ENCODE data around the gene FSTL5.

Gene FSTL5

DNA sequence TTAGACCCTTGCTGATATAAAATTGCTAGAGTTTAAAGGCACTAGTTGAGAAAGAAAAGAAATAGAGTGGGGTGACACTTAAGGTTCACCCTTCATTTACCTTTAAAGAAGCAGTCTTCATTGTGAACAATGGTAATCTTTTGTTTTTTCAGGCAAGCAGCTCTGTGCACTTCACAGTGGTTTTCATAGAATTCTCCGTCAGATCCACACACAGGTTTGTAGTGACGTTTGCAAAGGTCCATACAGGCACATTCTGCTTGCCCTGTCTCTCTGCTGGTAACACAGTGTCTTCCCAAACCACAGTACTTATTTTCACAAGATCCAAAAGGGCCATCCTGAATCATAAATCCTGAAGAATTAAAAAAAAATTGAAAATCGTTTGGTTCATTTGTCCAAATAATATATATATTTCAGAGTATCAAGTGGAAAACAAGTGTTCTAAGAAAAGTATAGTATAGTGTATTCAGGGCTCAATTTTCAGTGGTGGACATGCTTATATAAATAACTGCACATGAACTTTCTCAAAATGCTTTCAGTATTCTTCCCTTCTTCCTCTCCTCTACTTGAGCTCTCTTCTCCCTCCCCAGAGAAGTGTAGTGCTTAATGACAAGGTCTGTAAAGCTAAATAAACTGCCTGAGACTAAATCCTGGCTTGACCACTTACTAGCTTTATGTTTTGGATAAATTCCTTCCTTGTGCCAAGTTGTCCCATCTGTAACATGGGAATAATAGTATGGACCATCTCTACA lies 243.3 kb downstream of the FSTL5 start:
- TF ChIP-seq, protein P1, sequence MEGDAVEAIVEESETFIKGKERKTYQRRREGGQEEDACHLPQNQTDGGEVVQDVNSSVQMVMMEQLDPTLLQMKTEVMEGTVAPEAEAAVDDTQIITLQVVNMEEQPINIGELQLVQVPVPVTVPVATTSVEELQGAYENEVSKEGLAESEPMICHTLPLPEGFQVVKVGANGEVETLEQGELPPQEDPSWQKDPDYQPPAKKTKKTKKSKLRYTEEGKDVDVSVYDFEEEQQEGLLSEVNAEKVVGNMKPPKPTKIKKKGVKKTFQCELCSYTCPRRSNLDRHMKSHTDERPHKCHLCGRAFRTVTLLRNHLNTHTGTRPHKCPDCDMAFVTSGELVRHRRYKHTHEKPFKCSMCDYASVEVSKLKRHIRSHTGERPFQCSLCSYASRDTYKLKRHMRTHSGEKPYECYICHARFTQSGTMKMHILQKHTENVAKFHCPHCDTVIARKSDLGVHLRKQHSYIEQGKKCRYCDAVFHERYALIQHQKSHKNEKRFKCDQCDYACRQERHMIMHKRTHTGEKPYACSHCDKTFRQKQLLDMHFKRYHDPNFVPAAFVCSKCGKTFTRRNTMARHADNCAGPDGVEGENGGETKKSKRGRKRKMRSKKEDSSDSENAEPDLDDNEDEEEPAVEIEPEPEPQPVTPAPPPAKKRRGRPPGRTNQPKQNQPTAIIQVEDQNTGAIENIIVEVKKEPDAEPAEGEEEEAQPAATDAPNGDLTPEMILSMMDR (conservative IDR thresholded peaks at IDR 0.05; ENCODE audit: low read depth, low read length) = no peak
- DNase-seq (ENCODE audit: low read depth) = no peak
- H3K4me3 ChIP-seq (ENCODE audit: low read length) = no peak overlapping the region

DNA sequence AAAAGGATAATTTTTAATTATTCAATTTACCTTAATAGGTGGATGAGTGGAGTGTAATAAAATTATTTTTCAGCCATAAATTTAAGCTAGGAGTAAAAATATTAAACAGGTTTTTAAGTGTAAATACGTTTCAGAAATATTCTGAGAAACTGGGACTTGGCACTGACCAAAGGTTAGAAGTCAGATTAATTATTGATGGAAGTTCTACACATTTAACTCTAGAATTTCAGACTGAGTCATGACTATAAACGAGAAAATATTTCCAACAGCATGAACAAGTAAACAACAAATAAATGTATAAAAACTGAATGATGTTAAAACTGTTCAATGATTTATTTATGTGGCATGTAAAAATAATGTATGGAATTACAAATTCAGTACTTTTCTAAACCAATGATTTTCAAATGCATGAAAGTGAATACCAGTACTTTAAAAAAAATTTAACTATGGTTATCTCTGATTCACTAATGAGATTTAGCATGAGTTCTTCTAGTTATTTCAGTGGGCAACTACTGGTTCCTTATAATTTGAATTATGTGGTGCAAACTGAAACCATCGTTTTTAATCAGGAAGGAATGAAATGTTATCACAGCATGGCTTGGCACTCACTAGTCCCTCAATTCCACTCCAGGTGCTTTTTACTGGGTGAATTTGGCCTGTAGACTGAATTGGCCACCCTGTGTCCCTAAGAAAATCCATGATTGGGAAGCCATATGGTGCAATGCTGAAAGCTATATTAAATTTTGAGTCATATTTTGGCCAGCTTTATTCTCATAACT lies 244.2 kb downstream of the FSTL5 start:
- TF ChIP-seq, protein P1 (conservative IDR thresholded peaks at IDR 0.05; ENCODE audit: low read depth, low read length) = no peak
- no peak overlapping the region for H3K4me3 ChIP-seq (ENCODE audit: low read length)
- DNase-seq (ENCODE audit: low read depth) = no peak

DNA sequence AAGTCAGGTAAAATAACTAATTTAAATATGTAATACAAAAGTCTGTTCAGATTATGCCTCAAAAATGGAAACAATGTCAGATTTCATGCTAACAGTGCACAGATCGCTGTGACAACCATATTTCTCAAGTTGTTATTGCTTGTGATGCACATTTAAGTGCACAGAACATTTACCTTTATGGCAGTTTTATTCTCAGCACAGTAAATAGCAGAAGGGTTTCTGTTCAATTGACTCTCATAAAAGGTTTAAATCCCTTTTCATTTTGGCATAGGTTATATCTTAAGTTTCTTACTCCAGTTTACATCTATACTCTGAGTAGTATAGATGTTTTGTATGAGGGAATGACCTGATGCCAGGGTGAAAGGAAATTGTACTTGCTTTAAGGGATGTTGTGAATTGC lies 247.8 kb downstream of the FSTL5 start:
- H3K4me3 ChIP-seq (ENCODE audit: low read length) = no peak overlapping the region
- TF ChIP-seq, protein P1 (conservative IDR thresholded peaks at IDR 0.05; ENCODE audit: low read depth, low read length) = no peak
- DNase-seq (ENCODE audit: low read depth) = no peak

DNA sequence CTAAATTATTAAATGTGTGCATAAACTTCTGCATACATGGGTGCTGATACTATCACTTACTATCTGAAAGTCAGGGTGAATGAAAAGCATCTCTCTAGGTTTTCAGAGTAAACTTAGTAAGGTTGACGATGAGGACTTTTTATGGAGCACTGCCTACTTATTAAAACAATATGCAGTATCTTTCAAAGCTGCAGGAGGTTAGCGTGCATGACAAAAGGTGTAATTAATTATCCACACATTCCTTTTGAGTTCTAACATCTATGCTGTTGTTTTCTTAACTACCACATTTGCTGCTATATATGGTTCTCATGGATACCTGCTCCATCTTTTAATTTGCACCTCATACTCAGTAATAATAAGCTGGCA lies 256.2 kb downstream of the FSTL5 start:
- TF ChIP-seq, protein P1 (conservative IDR thresholded peaks at IDR 0.05; ENCODE audit: low read depth, low read length) = no peak
- DNase-seq (ENCODE audit: low read depth) = no peak
- H3K4me3 ChIP-seq (ENCODE audit: low read length) = no peak overlapping the region

DNA sequence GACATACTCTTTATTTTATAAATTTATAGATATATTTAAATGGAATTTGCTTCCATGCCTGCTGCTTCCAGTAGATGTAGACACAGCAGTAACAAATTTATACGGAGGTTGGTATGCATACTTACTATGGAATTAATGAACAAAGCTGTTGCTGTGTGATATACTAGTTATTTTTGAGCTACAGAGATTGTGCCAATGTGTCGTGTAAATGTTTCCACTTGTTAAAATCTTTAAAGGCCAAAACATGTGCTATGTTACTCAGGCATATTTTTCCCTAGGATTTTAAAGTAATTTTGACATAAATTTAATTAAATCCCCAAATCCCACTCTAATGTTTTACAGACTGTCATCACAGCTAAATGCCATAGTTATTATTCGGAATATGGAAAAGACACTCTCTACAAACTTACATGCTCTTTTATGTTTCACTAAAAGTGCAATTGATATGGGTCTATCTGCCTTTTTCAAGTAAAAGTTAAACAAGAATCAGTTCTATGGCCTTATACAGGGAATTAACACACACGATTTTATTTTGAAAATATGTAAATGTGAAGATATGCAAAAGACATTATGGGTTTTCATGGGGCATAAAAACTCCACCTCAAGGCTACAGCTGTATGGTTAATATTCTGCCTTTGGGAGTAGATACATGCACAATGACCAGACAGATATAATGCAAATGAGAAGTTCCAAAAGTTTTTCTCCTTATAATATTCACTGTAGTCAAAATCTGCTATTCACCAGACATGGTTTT lies 256.8 kb downstream of the FSTL5 start:
- DNase-seq (ENCODE audit: low read depth) = no peak
- TF ChIP-seq, protein P1 (conservative IDR thresholded peaks at IDR 0.05; ENCODE audit: low read depth, low read length) = no peak

DNA sequence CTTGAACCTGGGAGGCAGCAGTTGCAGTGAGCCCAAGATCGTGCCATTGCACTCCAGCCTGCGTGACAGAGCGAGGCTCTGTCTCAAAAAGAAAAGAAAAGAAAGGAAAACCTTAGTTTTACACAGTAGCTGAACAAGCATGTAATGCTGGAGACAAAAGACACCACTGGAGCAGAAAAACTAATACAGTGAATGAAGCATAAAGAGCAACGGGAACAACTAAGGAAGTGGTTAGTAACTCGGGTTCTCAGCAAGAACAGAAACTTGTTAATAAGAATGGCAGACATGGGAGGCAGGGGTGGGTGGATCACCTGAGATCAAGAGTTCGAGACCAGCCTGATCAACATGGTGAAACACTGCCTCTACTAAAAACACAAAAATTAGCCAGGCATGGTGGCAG lies 263.7 kb downstream of the FSTL5 start:
- no peak for DNase-seq (ENCODE audit: low read depth)
- no peak overlapping the region for H3K4me3 ChIP-seq (ENCODE audit: low read length)
- TF ChIP-seq, protein P1 (conservative IDR thresholded peaks at IDR 0.05; ENCODE audit: low read depth, low read length) = no peak

More for the DNA sequence above, 256.8 kb downstream of the FSTL5 start:
- no peak overlapping the region for H3K4me3 ChIP-seq (ENCODE audit: low read length)

Data from retinal pigment epithelial cell (primary cell).